Activated CD8-positive, alpha-beta T cell treated with anti-CD3 and anti-CD28 coated beads for 36 hours (primary cell): ENCODE data around the gene CD244. TPM values are rescaled to one million over a fixed set of nuclear protein-coding genes. Genes with fewer than 3 reads are reported as not detected.
"Not testable (repeated sequence)": the region's sequence is repeated elsewhere in the genome, so short reads cannot be mapped to it uniquely, and the experiment has no call there.

ENCODE experiments used
- ATAC-seq: fragments of 200-7000 bp; cut with Tn5 transposase; one replicate; pipeline ENCODE4 v1.10.0; 2021; ENCODE audit warnings: mild to moderate bottlenecking, moderate library complexity
- CTCF ChIA-PET: fragments of 350-600 bp; sonication (Branson Sonifier 250); formaldehyde crosslinking; loops from one replicate; lab custom pipeline; 2021; ENCODE audit warnings: antibody characterized with exemption; lab: Charles Lee
- POLR2A ChIA-PET: fragments of 350-600 bp; sonication (Branson Sonifier 250); formaldehyde crosslinking; loops from one replicate; lab custom pipeline; 2021; ENCODE audit warnings: antibody characterized with exemption; lab: Charles Lee
- DNase-seq: peaks from one replicate; pipeline ENCODE4 v3.0.0-alpha.2; 2020
- H3K27ac Mint-ChIP-seq: one replicate; pipeline ENCODE4 v1.8.0; 2021; ENCODE audit warnings: mild to moderate bottlenecking, mixed read lengths
- H3K27me3 Mint-ChIP-seq: one replicate; pipeline ENCODE4 v1.8.0; 2021; ENCODE audit warnings: mixed read lengths
- H3K36me3 Mint-ChIP-seq: one replicate; pipeline ENCODE4 v1.8.0; 2021; ENCODE audit warnings: low read depth, mixed read lengths
- H3K4me1 Mint-ChIP-seq: one replicate; pipeline ENCODE4 v1.8.0; 2021; ENCODE audit warnings: low read depth, mixed read lengths
- H3K4me3 Mint-ChIP-seq: one replicate; pipeline ENCODE4 v1.8.0; 2021; ENCODE audit warnings: mild to moderate bottlenecking, moderate library complexity, mixed read lengths
- H3K9me3 Mint-ChIP-seq: one replicate; pipeline ENCODE4 v1.8.0; 2021; ENCODE audit warnings: mixed read lengths
- intact Hi-C: fragments of 100-400 bp; cut with micrococcal nuclease; formaldehyde crosslinking; loops from one replicate; pipeline ENCODE4 v1.10.0; 2022
- total RNA-seq, 2 experiments: library from RNA; stranded (reverse); gene quantifications; one replicate each; pipeline ENCODE4 v1.2.3, GENCODE V29; 2021
- TF ChIP-seq, protein P1 (sequence below): fragments of 200-600 bp; IDR thresholded peaks from one replicate; pipeline ENCODE4 v1.8.0; 2022; ENCODE audit warnings: antibody characterized with exemption, mild to moderate bottlenecking

The CD244 gene
- total RNA-seq, 2 experiments from 2014 or later, result 1.4 to 1.8 TPM

DNA sequence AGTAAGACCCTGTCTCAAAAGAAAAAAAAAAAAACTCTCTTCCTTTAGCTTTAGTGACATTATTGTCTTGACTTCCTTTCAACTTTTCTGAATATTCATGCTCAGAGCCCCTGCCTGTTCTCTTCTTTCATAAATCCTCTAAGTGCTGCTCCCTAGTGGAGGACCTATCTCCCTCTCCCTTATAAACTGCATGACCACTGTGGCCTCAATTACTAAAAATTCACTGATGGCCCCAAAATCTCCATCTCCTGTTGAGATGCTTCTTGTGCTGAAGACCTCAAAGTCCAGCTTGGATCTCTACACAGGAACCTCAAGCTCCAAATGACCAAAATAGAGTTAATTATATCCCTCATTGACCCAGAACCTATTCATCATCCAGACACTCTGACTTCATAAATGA, 14.5 kb upstream of the CD244 start:
- intact Hi-C loops, result loop anchor here (1.0 kb wide), 1 partner anchor 42 kb away; no protein-coding TSS in a partner anchor
- TF ChIP-seq, protein P1, sequence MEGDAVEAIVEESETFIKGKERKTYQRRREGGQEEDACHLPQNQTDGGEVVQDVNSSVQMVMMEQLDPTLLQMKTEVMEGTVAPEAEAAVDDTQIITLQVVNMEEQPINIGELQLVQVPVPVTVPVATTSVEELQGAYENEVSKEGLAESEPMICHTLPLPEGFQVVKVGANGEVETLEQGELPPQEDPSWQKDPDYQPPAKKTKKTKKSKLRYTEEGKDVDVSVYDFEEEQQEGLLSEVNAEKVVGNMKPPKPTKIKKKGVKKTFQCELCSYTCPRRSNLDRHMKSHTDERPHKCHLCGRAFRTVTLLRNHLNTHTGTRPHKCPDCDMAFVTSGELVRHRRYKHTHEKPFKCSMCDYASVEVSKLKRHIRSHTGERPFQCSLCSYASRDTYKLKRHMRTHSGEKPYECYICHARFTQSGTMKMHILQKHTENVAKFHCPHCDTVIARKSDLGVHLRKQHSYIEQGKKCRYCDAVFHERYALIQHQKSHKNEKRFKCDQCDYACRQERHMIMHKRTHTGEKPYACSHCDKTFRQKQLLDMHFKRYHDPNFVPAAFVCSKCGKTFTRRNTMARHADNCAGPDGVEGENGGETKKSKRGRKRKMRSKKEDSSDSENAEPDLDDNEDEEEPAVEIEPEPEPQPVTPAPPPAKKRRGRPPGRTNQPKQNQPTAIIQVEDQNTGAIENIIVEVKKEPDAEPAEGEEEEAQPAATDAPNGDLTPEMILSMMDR, result peak; percentile 60
- Mint-ChIP-seq H3K27me3 (no peaks in the 10 kb centered on the region), H3K27ac (peak overlapping the region; percentile 19), H3K9me3 (no peaks in the 10 kb centered on the region), H3K4me3 (no peak overlapping the region), H3K36me3 (no peaks in the 10 kb centered on the region), H3K4me1 (peaks cover 30% of the 10 kb centered on the region)
- ChIA-PET POLR2A (interaction anchor here (1.6 kb wide), 1 partner anchor 40 kb away, joined by 10 read pairs; no protein-coding TSS in a partner anchor), CTCF (interaction anchor here (0.8 to 8.5 kb wide), 26 partner anchors 8 to 195 kb away, joined by 3 to 104 read pairs (median 6); partner anchors contain the start of genes CD244, ITLN1 and ITLN2)
- peak; percentile 28 for DNase-seq
- peak; percentile 80 for ATAC-seq

DNA sequence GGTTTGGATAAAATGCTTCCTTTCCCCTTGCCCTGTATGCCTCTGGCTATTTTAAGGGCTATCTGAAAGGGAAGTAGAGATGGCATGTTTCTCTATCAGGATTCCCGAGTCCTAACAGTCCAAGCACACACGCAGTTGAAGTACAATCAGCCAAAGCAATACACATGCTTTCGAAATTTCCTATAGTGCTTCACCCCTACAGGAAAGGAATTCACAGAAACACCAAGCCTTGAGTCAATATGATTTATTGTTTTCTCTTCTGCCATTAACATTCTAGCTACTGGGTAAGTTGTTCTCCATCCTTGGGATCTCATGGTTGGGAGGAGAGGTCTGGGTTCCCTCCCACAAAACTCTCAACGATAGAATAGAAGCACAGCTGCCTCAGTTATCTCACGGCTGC, 13.6 kb upstream of the CD244 start:
- Mint-ChIP-seq H3K4me1 (peaks cover 30% of the 10 kb centered on the region), H3K9me3 (no peaks in the 10 kb centered on the region), H3K27me3 (no peaks in the 10 kb centered on the region), H3K36me3 (no peaks in the 10 kb centered on the region), H3K27ac (peak overlapping the region; percentile 9), H3K4me3 (no peak overlapping the region)
- ChIA-PET CTCF (interaction anchor here (1.0 to 8.5 kb wide), 13 partner anchors 9 to 195 kb away, joined by 3 to 104 read pairs (median 7); partner anchors contain the start of genes CD244, ITLN1 and ITLN2), POLR2A (interaction anchor here (1.6 kb wide), 1 partner anchor 39 kb away, joined by 10 read pairs; no protein-coding TSS in a partner anchor)
- intact Hi-C loops, result no loop called here
- ATAC-seq (no peak), DNase-seq (no peak)
- TF ChIP-seq, protein P1, result no peak

DNA sequence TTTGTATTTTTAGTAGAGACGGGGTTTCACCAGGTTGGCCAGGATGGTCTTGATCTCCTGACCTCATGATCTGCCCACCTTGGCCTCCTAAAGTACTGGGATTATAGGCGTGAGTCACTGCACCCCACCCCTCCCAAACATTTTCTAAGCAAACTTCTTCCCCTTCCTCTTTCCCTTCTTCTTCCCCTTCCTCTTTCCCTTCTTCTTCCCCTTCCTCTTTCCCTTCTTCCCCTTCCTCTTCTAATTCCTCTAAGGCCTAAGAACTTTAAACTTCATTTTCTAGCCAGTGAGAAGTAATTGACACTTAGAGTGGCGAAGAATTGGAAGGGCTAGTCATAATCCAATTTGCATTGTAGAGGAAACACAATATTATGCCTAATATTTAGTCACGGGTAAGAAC, 12.9 kb upstream of the CD244 start:
- H3K36me3 Mint-ChIP-seq, H3K27me3 Mint-ChIP-seq, ATAC-seq, H3K4me3 Mint-ChIP-seq, intact Hi-C loops, H3K9me3 Mint-ChIP-seq, CTCF ChIA-PET, DNase-seq: not testable (repeated sequence)
- POLR2A ChIA-PET, result interaction anchor here (1.5 kb wide), 1 partner anchor 13 kb away, joined by 3 read pairs; the partner anchor contains the start of gene CD244
- peak overlapping the region; percentile 40 for H3K27ac Mint-ChIP-seq
- H3K4me1 Mint-ChIP-seq, result peaks cover 30% of the 10 kb centered on the region

DNA sequence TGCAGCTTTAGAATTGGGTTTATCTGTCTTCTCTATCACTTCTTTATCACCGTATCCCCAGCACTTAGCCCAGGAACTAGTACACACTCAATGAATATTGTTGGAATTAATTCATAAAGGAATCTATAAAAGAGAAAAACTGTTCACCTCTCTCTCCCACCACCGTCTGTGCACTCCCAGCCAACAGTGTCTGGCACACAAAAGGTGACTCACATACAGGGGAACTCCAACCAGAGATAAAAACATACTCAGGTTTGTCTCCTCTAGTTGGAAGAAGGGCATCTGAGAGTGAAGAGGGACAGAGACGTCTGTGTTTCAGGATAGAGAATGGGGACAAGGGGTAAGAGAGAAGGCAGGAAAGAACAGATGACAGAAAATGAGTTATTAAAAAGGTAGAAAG, 12.2 kb upstream of the CD244 start:
- intact Hi-C loops, result no loop called here
- H3K4me3 Mint-ChIP-seq, result no peak overlapping the region
- no peaks in the 10 kb centered on the region for H3K9me3 Mint-ChIP-seq
- CTCF ChIA-PET, result interaction anchor here (1.5 to 2.5 kb wide), 4 partner anchors 13 to 98 kb away, joined by 3 to 12 read pairs (median 6); partner anchors contain the start of gene ITLN2
- TF ChIP-seq, protein P1, result no peak
- no peaks in the 10 kb centered on the region for H3K36me3 Mint-ChIP-seq
- H3K27me3 Mint-ChIP-seq, result no peaks in the 10 kb centered on the region
- DNase-seq (peak; percentile 33), ATAC-seq (peak; percentile 82)
- peak overlapping the region; percentile 9 for H3K27ac Mint-ChIP-seq
- peaks cover 30% of the 10 kb centered on the region for H3K4me1 Mint-ChIP-seq
- POLR2A ChIA-PET, result interaction anchor here (1.5 kb wide), 1 partner anchor 12 kb away, joined by 3 read pairs; the partner anchor contains the start of gene CD244

DNA sequence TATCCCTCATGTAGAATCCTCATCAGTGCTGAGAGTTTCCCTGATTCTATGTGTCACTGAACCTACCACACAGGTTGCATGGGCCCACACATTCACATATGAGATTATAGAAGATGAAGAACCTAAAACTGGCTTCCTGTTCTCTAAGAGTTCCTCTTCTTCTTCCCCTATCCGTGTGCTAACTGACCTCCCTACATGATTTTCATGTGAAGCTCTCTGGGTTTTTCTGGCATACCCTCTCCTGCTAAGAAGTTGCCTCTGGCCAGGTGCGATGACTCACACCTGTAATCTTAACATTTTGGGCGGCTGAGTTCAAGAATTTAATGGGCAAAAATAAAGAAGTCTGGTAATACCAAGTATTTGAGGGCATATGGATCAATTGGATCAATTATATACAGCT, 5.5 kb upstream of the CD244 start:
- no peak for ATAC-seq

DNA sequence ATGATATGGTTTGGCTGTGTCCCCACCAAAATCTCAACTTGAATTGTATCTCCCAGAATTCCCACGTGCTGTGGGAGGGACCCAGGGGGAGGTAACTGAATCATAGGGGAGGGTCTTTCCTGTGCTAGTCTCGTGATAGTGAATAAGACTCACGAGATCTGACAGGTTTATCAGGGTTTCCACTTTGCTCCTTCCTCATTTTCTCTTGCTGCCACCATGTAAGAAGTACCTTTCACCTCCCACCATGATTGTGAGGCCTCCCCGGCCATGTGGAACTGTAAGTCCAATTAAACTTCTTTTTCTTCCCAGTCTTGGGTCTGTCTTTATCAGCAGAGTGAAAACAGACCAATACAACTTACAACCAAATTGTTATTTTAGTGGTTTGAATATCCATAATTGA, 5.0 kb upstream of the CD244 start:
- intact Hi-C loops, H3K9me3 Mint-ChIP-seq, CTCF ChIA-PET, H3K27ac Mint-ChIP-seq, H3K36me3 Mint-ChIP-seq, H3K27me3 Mint-ChIP-seq, H3K4me3 Mint-ChIP-seq, POLR2A ChIA-PET, DNase-seq, ATAC-seq: not testable (repeated sequence)
- peaks cover 21% of the 10 kb centered on the region for H3K4me1 Mint-ChIP-seq

More for the DNA sequence above, 5.5 kb upstream of the CD244 start:
- Mint-ChIP-seq H3K27ac (no peak overlapping the region), H3K27me3 (no peaks in the 10 kb centered on the region), H3K4me3 (no peak overlapping the region), H3K4me1 (peaks cover 16% of the 10 kb centered on the region), H3K36me3 (no peaks in the 10 kb centered on the region), H3K9me3 (no peaks in the 10 kb centered on the region)
- ChIA-PET POLR2A (no interaction called here), CTCF (interaction anchor here (2.5 kb wide), 1 partner anchor 86 kb away, joined by 8 read pairs; the partner anchor contains the start of gene ITLN2)
- no peak for DNase-seq
- TF ChIP-seq, protein P1, result no peak
- intact Hi-C loops, result no loop called here
